Measurements from ENCODE around the gene GRID2IP.

GRID2IP gene

DNA sequence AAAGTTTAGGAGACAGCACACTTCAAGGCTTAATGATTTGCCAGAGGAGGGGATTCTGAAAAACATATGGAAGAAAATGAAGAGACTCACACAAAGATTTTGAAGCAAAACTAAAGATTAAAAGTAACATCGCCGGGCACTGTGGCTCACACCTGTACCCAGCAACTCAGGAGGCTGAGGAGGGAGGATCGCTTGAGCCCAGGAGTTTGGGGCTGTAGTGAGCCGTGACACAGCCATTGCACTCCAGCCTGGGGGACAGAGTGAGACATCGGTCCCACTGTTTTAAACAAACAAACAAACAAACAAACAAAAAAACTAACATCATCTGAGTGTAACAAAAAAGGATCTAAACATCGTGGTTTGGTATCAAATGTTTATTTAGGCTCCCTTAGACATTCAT, 69.8 kb downstream of the GRID2IP start:
- Histone ChIP-seq H2AK5ac (ENCODE audit: low read length) (no peak overlapping the region), H3K18ac (ENCODE audit: low read length) (no peak overlapping the region), H3K79me1 (ENCODE audit: low read length) (peaks cover 13% of the 10 kb centered on the region), H3K36me3 (ENCODE audit: control insufficient read depth, insufficient read depth, low read length) (peaks cover 2% of the 10 kb centered on the region), H3K79me2 (ENCODE audit: control insufficient read depth, insufficient read depth, low read length) (peaks cover 55% of the 10 kb centered on the region), H3K27me3 (ENCODE audit: insufficient read depth, low read length, poor library complexity) (no peaks in the 10 kb centered on the region), H3K56ac (ENCODE audit: low read length) (no peak overlapping the region), H3K27ac (ENCODE audit: low read depth, low read length) (no peak overlapping the region), H2BK5ac (ENCODE audit: low read length) (no peak overlapping the region), H4K5ac (ENCODE audit: low read length) (no peak overlapping the region), H3K9ac (ENCODE audit: low read length) (no peak overlapping the region), H3K4ac (ENCODE audit: low read depth, low read length) (no peak overlapping the region), H3K4me1 (ENCODE audit: control insufficient read depth, low read depth, low read length) (no peaks in the 10 kb centered on the region), H3K4me3 (ENCODE audit: low read length) (no peak overlapping the region), H2BK120ac (ENCODE audit: low read depth, low read length) (no peak overlapping the region), H2BK15ac (replicated peaks; ENCODE audit: low read depth) (no peak overlapping the region), H4K8ac (ENCODE audit: low read depth, low read length) (no peak overlapping the region), H3K4me2 (ENCODE audit: low read length) (no peak overlapping the region), H3K23ac (ENCODE audit: low read length) (no peak overlapping the region)
- no CpG with 5 or more reads among the region's 6 CpGs for WGBS (ENCODE audit: extremely low coverage, insufficient coverage, low lambda C conversion rate)
- no peak for DNase-seq

- Histone ChIP-seq H2BK5ac (ENCODE audit: low read length) (no peak overlapping the region), H3K79me1 (ENCODE audit: low read length) (peaks cover 18% of the 10 kb centered on the region), H4K5ac (ENCODE audit: low read length) (no peak overlapping the region), H3K4ac (ENCODE audit: low read depth, low read length) (no peak overlapping the region), H4K8ac (ENCODE audit: low read depth, low read length) (no peak overlapping the region), H3K79me2 (ENCODE audit: control insufficient read depth, insufficient read depth, low read length) (peaks cover 66% of the 10 kb centered on the region), H3K23ac (ENCODE audit: low read length) (no peak overlapping the region), H3K36me3 (ENCODE audit: control insufficient read depth, insufficient read depth, low read length) (peaks cover 2% of the 10 kb centered on the region), H3K27me3 (ENCODE audit: insufficient read depth, low read length, poor library complexity) (no peaks in the 10 kb centered on the region), H2BK120ac (ENCODE audit: low read depth, low read length) (no peak overlapping the region), H3K9ac (ENCODE audit: low read length) (no peak overlapping the region), H3K18ac (ENCODE audit: low read length) (no peak overlapping the region), H3K56ac (ENCODE audit: low read length) (no peak overlapping the region), H3K4me1 (ENCODE audit: control insufficient read depth, low read depth, low read length) (no peaks in the 10 kb centered on the region), H3K4me2 (ENCODE audit: low read length) (no peak overlapping the region), H3K27ac (ENCODE audit: low read depth, low read length) (no peak overlapping the region), H2BK15ac (replicated peaks; ENCODE audit: low read depth) (no peak overlapping the region), H3K4me3 (ENCODE audit: low read length) (no peak overlapping the region), H2AK5ac (ENCODE audit: low read length) (no peak overlapping the region)
- DNase-seq: no peak
- no CpG with 5 or more reads among the region's 5 CpGs for WGBS (ENCODE audit: extremely low coverage, insufficient coverage, low lambda C conversion rate)
Observed at GRCh38 chr7:6480323-6480660, 71.0 kb downstream of the GRID2IP start.

GRCh38 chr7:6479067-6479466, 72.2 kb downstream of the GRID2IP start:
- Histone ChIP-seq H4K8ac (ENCODE audit: low read depth, low read length) (no peak overlapping the region), H3K27me3 (ENCODE audit: insufficient read depth, low read length, poor library complexity) (no peaks in the 10 kb centered on the region), H3K4me3 (ENCODE audit: low read length) (no peak overlapping the region), H3K4ac (ENCODE audit: low read depth, low read length) (no peak overlapping the region), H2AK5ac (ENCODE audit: low read length) (no peak overlapping the region), H3K36me3 (ENCODE audit: control insufficient read depth, insufficient read depth, low read length) (peaks cover 2% of the 10 kb centered on the region), H3K4me2 (ENCODE audit: low read length) (no peak overlapping the region), H3K79me1 (ENCODE audit: low read length) (peaks cover 25% of the 10 kb centered on the region), H2BK15ac (replicated peaks; ENCODE audit: low read depth) (no peak overlapping the region), H4K5ac (ENCODE audit: low read length) (no peak overlapping the region), H2BK120ac (ENCODE audit: low read depth, low read length) (no peak overlapping the region), H3K27ac (ENCODE audit: low read depth, low read length) (no peak overlapping the region), H3K79me2 (ENCODE audit: control insufficient read depth, insufficient read depth, low read length) (peaks cover 76% of the 10 kb centered on the region), H3K18ac (ENCODE audit: low read length) (no peak overlapping the region), H2BK5ac (ENCODE audit: low read length) (no peak overlapping the region), H3K4me1 (ENCODE audit: control insufficient read depth, low read depth, low read length) (no peaks in the 10 kb centered on the region), H3K56ac (ENCODE audit: low read length) (no peak overlapping the region), H3K23ac (ENCODE audit: low read length) (no peak overlapping the region), H3K9ac (ENCODE audit: low read length) (no peak overlapping the region)
- WGBS (ENCODE audit: extremely low coverage, insufficient coverage, low lambda C conversion rate): no CpG with 5 or more reads among the region's 8 CpGs
- DNase-seq: no peak

- Histone ChIP-seq H2BK5ac (ENCODE audit: low read length) (no peak overlapping the region), H3K4me1 (ENCODE audit: control insufficient read depth, low read depth, low read length) (no peaks in the 10 kb centered on the region), H3K4me2 (ENCODE audit: low read length) (no peak overlapping the region), H2BK120ac (ENCODE audit: low read depth, low read length) (no peak overlapping the region), H3K4ac (ENCODE audit: low read depth, low read length) (no peak overlapping the region), H3K79me1 (ENCODE audit: low read length) (peaks cover 27% of the 10 kb centered on the region), H3K36me3 (ENCODE audit: control insufficient read depth, insufficient read depth, low read length) (peaks cover 3% of the 10 kb centered on the region), H2BK15ac (replicated peaks; ENCODE audit: low read depth) (no peak overlapping the region), H3K23ac (ENCODE audit: low read length) (no peak overlapping the region), H2AK5ac (ENCODE audit: low read length) (no peak overlapping the region), H3K27me3 (ENCODE audit: insufficient read depth, low read length, poor library complexity) (no peaks in the 10 kb centered on the region), H4K5ac (ENCODE audit: low read length) (no peak overlapping the region), H3K79me2 (ENCODE audit: control insufficient read depth, insufficient read depth, low read length) (peaks cover 73% of the 10 kb centered on the region), H3K27ac (ENCODE audit: low read depth, low read length) (no peak overlapping the region), H3K4me3 (ENCODE audit: low read length) (no peak overlapping the region), H3K18ac (ENCODE audit: low read length) (no peak overlapping the region), H4K8ac (ENCODE audit: low read depth, low read length) (no peak overlapping the region), H3K56ac (ENCODE audit: low read length) (no peak overlapping the region), H3K9ac (ENCODE audit: low read length) (no peak overlapping the region)
- no CpG with 5 or more reads among the region's 7 CpGs for WGBS (ENCODE audit: extremely low coverage, insufficient coverage, low lambda C conversion rate)
- no peak for DNase-seq
Observed at GRCh38 chr7:6478186-6478585, 73.1 kb downstream of the GRID2IP start.

- no peak overlapping the region for H3K4me3 ChIP-seq (ENCODE audit: low read length)
- H4K8ac ChIP-seq (ENCODE audit: low read depth, low read length): no peak overlapping the region
- H3K27me3 ChIP-seq (ENCODE audit: insufficient read depth, low read length, poor library complexity): no peaks in the 10 kb centered on the region
- no peak overlapping the region for H3K23ac ChIP-seq (ENCODE audit: low read length)
- H3K56ac ChIP-seq (ENCODE audit: low read length): no peak overlapping the region
- no peak overlapping the region for H2BK120ac ChIP-seq (ENCODE audit: low read depth, low read length)
- no peak overlapping the region for H4K5ac ChIP-seq (ENCODE audit: low read length)
- no peak overlapping the region for H3K18ac ChIP-seq (ENCODE audit: low read length)
- H3K4me1 ChIP-seq (ENCODE audit: control insufficient read depth, low read depth, low read length): no peaks in the 10 kb centered on the region
- no peak overlapping the region for H3K9ac ChIP-seq (ENCODE audit: low read length)
- H3K36me3 ChIP-seq (ENCODE audit: control insufficient read depth, insufficient read depth, low read length): peaks cover 4% of the 10 kb centered on the region
- H3K4me2 ChIP-seq (ENCODE audit: low read length): no peak overlapping the region
- H3K27ac ChIP-seq (ENCODE audit: low read depth, low read length): no peak overlapping the region
- H2BK5ac ChIP-seq (ENCODE audit: low read length): no peak overlapping the region
- peaks cover 27% of the 10 kb centered on the region for H3K79me1 ChIP-seq (ENCODE audit: low read length)
- WGBS (ENCODE audit: extremely low coverage, insufficient coverage, low lambda C conversion rate): no CpG with 5 or more reads among the region's 1 CpG
- no peak for DNase-seq
- no peak overlapping the region for H3K4ac ChIP-seq (ENCODE audit: low read depth, low read length)
- H2AK5ac ChIP-seq (ENCODE audit: low read length): no peak overlapping the region
- peaks cover 65% of the 10 kb centered on the region for H3K79me2 ChIP-seq (ENCODE audit: control insufficient read depth, insufficient read depth, low read length)
- no peak overlapping the region for H2BK15ac ChIP-seq (replicated peaks; ENCODE audit: low read depth)
Observed at GRCh38 chr7:6477318-6477660, 74.0 kb downstream of the GRID2IP start.

GRCh38 chr7:6476596-6477317, 74.5 kb downstream of the GRID2IP start:
- no peaks in the 10 kb centered on the region for H3K27me3 ChIP-seq (ENCODE audit: insufficient read depth, low read length, poor library complexity)
- H3K27ac ChIP-seq (ENCODE audit: low read depth, low read length): no peak overlapping the region
- H3K56ac ChIP-seq (ENCODE audit: low read length): no peak overlapping the region
- DNase-seq: no peak
- H3K9ac ChIP-seq (ENCODE audit: low read length): no peak overlapping the region
- no peak overlapping the region for H3K4ac ChIP-seq (ENCODE audit: low read depth, low read length)
- peaks cover 27% of the 10 kb centered on the region for H3K79me1 ChIP-seq (ENCODE audit: low read length)
- no peak overlapping the region for H2BK120ac ChIP-seq (ENCODE audit: low read depth, low read length)
- no peak overlapping the region for H2AK5ac ChIP-seq (ENCODE audit: low read length)
- no peak overlapping the region for H3K23ac ChIP-seq (ENCODE audit: low read length)
- peaks cover 62% of the 10 kb centered on the region for H3K79me2 ChIP-seq (ENCODE audit: control insufficient read depth, insufficient read depth, low read length)
- no peak overlapping the region for H2BK15ac ChIP-seq (replicated peaks; ENCODE audit: low read depth)
- no peaks in the 10 kb centered on the region for H3K4me1 ChIP-seq (ENCODE audit: control insufficient read depth, low read depth, low read length)
- H3K4me2 ChIP-seq (ENCODE audit: low read length): no peak overlapping the region
- no CpG with 5 or more reads among the region's 7 CpGs for WGBS (ENCODE audit: extremely low coverage, insufficient coverage, low lambda C conversion rate)
- H2BK5ac ChIP-seq (ENCODE audit: low read length): no peak overlapping the region
- H3K36me3 ChIP-seq (ENCODE audit: control insufficient read depth, insufficient read depth, low read length): peaks cover 4% of the 10 kb centered on the region
- H3K4me3 ChIP-seq (ENCODE audit: low read length): no peak overlapping the region
- no peak overlapping the region for H4K8ac ChIP-seq (ENCODE audit: low read depth, low read length)
- no peak overlapping the region for H4K5ac ChIP-seq (ENCODE audit: low read length)
- H3K18ac ChIP-seq (ENCODE audit: low read length): no peak overlapping the region
